ENCODE data around the gene GALR1. TPM values are rescaled to one million over a fixed set of nuclear protein-coding genes. Genes with fewer than 3 reads are reported as not detected.

GALR1 gene
- total RNA-seq, 1 experiment from 2014 or later: not detected

DNA sequence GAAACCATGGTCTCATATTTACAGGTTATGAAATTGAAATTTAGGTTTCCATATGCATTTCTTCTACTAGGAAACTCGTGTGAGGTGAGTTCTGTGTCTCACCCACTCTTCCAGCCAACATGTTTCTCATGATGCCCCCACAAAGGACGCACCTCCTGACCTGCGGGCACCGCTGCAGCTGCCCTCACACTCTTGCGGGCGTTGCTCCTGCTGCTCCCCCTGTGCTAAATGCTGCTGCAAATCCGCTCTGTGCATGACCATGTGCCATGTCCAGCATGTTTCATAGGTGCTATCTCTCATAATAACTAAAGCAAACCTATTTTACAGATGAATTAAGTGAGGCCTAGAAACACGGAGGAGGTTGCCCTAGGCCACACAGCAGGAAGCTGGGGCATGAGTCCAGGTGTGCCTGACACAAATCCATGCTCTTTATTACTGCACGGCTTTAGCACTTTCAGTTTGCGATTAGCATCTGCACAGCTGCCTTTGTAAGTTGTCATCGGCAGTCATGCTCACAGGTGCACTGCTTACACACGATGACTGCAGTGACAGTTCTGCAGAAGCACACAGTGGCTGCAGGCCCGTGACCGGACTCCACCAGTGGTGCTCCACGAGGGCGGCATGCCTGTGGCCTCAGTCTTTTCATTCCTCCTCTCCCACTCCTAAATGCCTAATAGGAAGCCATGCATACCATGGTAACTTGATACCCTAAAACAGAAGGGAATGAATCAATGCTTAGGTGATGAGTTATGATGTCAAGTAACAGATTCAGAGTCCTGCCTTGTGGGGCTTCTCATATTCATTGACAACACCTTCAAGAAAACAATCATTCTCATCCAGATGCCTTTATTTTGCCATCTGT, 14.9 kb upstream of the GALR1 start:
- RAD21 ChIA-PET (ENCODE audit: low non-redundant PET in 1 of 2, low total read pairs in 2 of 2, uncharacterized antibody in 2 of 2, unreplicated experiment in 2 of 2): no interaction called here
- Histone ChIP-seq H2AFZ (ENCODE audit: low read depth, low read length, poor library complexity, severe bottlenecking) (no peak overlapping the region), H3K9me3 (ENCODE audit: control insufficient read depth in 1 of 2, insufficient read depth in 1 of 2, low read depth in 1 of 2, low read length in 2 of 2) (peaks cover under 1 to 5% of the 10 kb centered on the region in 2 experiments; a peak in 2 of 4 replicates), H3K27me3 (ENCODE audit: insufficient read depth, low read length) (no peaks in the 10 kb centered on the region; the same call in 1 of the 2 replicates), H4K20me1 (ENCODE audit: insufficient read depth) (no peaks in the 10 kb centered on the region), H3K9ac (ENCODE audit: low read length) (no peak overlapping the region), H3K79me2 (ENCODE audit: insufficient read depth, low read length) (no peaks in the 10 kb centered on the region), H3K9me2 (ENCODE audit: insufficient read depth) (no peaks in the 10 kb centered on the region), H3K4me2 (ENCODE audit: low read length) (no peak overlapping the region), H3K4me1 (ENCODE audit: control insufficient read depth in 1 of 2, insufficient read depth in 2 of 2, low read length in 2 of 2) (no peaks in the 10 kb centered on the region), H3K36me3 (ENCODE audit: control insufficient read depth in 1 of 2, insufficient read depth in 2 of 2, low read length in 2 of 2) (no peaks in the 10 kb centered on the region), H3K27ac (ENCODE audit: low read depth, low read length) (no peak overlapping the region), H3K4me3 (replicated peaks in 1 of 2; ENCODE audit: low read depth in 1 of 2, low read length in 2 of 2) (no peak overlapping the region)
- CTCF ChIA-PET: no interaction called here
- POLR2A ChIA-PET: no interaction called here
- ATAC-seq: no peak
- BruUV-seq (replicated peaks): no TSS peak
- TF ChIP-seq SRF (IDR thresholded peaks at IDR 0.05; ENCODE audit: low read depth) (no peak), SIN3A (IDR thresholded peaks at IDR 0.05; ENCODE audit: low read depth) (no peak), EZH2phosphoT487 (IDR thresholded peaks at IDR 0.05; ENCODE audit: borderline replicate concordance) (no peak), CEBPB (IDR thresholded peaks at IDR 0.05; ENCODE audit: low read depth) (no peak), CBX3 (IDR thresholded peaks at IDR 0.05; ENCODE audit: low read depth) (no peak), TCF7L2 (IDR thresholded peaks at IDR 0.05; ENCODE audit: borderline replicate concordance, extremely low read depth, insufficient read depth, insufficient read length) (no peak), YY1 (IDR thresholded peaks at IDR 0.05; ENCODE audit: extremely low read depth, insufficient replicate concordance, low read depth, low read length) (no peak), ELF1 (IDR thresholded peaks at IDR 0.05; ENCODE audit: borderline replicate concordance, low read depth) (no peak), EGR1 (IDR thresholded peaks at IDR 0.05; ENCODE audit: low read depth) (no peak), JUND (IDR thresholded peaks at IDR 0.05) (no peak), ZFX (IDR thresholded peaks at IDR 0.05) (no peak), ZNF274 (IDR thresholded peaks at IDR 0.05; ENCODE audit: low read depth, low read length) (no peak), RAD21 (IDR thresholded peaks at IDR 0.05; ENCODE audit: low read depth) (no peak), EZH2 (IDR thresholded peaks at IDR 0.05) (no peak), POLR2A (IDR thresholded peaks at IDR 0.05; ENCODE audit: borderline replicate concordance, extremely low read depth, insufficient read depth, insufficient read length) (no peak)
- TF ChIP-seq, protein P1, sequence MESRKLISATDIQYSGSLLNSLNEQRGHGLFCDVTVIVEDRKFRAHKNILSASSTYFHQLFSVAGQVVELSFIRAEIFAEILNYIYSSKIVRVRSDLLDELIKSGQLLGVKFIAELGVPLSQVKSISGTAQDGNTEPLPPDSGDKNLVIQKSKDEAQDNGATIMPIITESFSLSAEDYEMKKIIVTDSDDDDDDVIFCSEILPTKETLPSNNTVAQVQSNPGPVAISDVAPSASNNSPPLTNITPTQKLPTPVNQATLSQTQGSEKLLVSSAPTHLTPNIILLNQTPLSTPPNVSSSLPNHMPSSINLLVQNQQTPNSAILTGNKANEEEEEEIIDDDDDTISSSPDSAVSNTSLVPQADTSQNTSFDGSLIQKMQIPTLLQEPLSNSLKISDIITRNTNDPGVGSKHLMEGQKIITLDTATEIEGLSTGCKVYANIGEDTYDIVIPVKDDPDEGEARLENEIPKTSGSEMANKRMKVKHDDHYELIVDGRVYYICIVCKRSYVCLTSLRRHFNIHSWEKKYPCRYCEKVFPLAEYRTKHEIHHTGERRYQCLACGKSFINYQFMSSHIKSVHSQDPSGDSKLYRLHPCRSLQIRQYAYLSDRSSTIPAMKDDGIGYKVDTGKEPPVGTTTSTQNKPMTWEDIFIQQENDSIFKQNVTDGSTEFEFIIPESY (IDR thresholded peaks at IDR 0.05; ENCODE audit: extremely low read depth, insufficient replicate concordance, low read length): no peak
- TF ChIP-seq, protein P2, sequence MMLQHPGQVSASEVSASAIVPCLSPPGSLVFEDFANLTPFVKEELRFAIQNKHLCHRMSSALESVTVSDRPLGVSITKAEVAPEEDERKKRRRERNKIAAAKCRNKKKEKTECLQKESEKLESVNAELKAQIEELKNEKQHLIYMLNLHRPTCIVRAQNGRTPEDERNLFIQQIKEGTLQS (IDR thresholded peaks at IDR 0.05): no peak
- TF ChIP-seq, protein P3, sequence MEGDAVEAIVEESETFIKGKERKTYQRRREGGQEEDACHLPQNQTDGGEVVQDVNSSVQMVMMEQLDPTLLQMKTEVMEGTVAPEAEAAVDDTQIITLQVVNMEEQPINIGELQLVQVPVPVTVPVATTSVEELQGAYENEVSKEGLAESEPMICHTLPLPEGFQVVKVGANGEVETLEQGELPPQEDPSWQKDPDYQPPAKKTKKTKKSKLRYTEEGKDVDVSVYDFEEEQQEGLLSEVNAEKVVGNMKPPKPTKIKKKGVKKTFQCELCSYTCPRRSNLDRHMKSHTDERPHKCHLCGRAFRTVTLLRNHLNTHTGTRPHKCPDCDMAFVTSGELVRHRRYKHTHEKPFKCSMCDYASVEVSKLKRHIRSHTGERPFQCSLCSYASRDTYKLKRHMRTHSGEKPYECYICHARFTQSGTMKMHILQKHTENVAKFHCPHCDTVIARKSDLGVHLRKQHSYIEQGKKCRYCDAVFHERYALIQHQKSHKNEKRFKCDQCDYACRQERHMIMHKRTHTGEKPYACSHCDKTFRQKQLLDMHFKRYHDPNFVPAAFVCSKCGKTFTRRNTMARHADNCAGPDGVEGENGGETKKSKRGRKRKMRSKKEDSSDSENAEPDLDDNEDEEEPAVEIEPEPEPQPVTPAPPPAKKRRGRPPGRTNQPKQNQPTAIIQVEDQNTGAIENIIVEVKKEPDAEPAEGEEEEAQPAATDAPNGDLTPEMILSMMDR (IDR thresholded peaks at IDR 0.05 in 2 of 3, conservative IDR thresholded peaks at IDR 0.05 in 1 of 3; ENCODE audit: borderline replicate concordance in 1 of 3, insufficient read depth in 1 of 3, low read depth in 2 of 3, low read length in 2 of 3): no peak
- TF ChIP-seq, protein P4, sequence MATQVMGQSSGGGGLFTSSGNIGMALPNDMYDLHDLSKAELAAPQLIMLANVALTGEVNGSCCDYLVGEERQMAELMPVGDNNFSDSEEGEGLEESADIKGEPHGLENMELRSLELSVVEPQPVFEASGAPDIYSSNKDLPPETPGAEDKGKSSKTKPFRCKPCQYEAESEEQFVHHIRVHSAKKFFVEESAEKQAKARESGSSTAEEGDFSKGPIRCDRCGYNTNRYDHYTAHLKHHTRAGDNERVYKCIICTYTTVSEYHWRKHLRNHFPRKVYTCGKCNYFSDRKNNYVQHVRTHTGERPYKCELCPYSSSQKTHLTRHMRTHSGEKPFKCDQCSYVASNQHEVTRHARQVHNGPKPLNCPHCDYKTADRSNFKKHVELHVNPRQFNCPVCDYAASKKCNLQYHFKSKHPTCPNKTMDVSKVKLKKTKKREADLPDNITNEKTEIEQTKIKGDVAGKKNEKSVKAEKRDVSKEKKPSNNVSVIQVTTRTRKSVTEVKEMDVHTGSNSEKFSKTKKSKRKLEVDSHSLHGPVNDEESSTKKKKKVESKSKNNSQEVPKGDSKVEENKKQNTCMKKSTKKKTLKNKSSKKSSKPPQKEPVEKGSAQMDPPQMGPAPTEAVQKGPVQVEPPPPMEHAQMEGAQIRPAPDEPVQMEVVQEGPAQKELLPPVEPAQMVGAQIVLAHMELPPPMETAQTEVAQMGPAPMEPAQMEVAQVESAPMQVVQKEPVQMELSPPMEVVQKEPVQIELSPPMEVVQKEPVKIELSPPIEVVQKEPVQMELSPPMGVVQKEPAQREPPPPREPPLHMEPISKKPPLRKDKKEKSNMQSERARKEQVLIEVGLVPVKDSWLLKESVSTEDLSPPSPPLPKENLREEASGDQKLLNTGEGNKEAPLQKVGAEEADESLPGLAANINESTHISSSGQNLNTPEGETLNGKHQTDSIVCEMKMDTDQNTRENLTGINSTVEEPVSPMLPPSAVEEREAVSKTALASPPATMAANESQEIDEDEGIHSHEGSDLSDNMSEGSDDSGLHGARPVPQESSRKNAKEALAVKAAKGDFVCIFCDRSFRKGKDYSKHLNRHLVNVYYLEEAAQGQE (IDR thresholded peaks at IDR 0.05; ENCODE audit: low read depth): no peak
- TF ChIP-seq, protein P5, sequence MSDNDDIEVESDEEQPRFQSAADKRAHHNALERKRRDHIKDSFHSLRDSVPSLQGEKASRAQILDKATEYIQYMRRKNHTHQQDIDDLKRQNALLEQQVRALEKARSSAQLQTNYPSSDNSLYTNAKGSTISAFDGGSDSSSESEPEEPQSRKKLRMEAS (IDR thresholded peaks at IDR 0.05): no peak
- intact Hi-C loops (cut with micrococcal nuclease): no loop called here
- no peak for DNase-seq (ENCODE audit: low read depth, low spot score)
